Endothelial cell (in vitro differentiated cells): ENCODE results near the gene TGDS. TPM values are rescaled to one million over a fixed set of nuclear protein-coding genes. Genes with fewer than 3 reads are reported as not detected.

Source experiments
- DNase-seq: peaks from one replicate; pipeline ENCODE4 v3.0.0; 2021; ENCODE audit warnings: low spot score
- H3K27ac Mint-ChIP-seq: one replicate; pipeline ENCODE4 v1.8.0; 2021; ENCODE audit warnings: mixed read lengths, inconsistent platforms; ENCODE audit not compliant: unreplicated experiment
- H3K27me3 Mint-ChIP-seq: one replicate; pipeline ENCODE4 v1.8.0; 2021; ENCODE audit warnings: mild to moderate bottlenecking, moderate library complexity, mixed read lengths, inconsistent platforms; ENCODE audit not compliant: unreplicated experiment
- H3K36me3 Mint-ChIP-seq: one replicate; pipeline ENCODE4 v1.8.0; 2021; ENCODE audit warnings: mild to moderate bottlenecking, low read depth, mixed read lengths, inconsistent platforms; ENCODE audit not compliant: unreplicated experiment
- H3K4me1 Mint-ChIP-seq: one replicate; pipeline ENCODE4 v1.8.0; 2021; ENCODE audit warnings: mild to moderate bottlenecking, mixed read lengths, inconsistent platforms; ENCODE audit not compliant: unreplicated experiment
- H3K4me3 Mint-ChIP-seq: one replicate; pipeline ENCODE4 v1.8.0; 2021; ENCODE audit warnings: mild to moderate bottlenecking, mixed read lengths, inconsistent platforms; ENCODE audit not compliant: unreplicated experiment
- H3K9me3 Mint-ChIP-seq: one replicate; pipeline ENCODE4 v1.8.0; 2021; ENCODE audit warnings: mixed read lengths, inconsistent platforms; ENCODE audit not compliant: unreplicated experiment
- CTCF ChIP-seq: fragments of 200-600 bp; sonication (generic); IDR thresholded peaks from one replicate; pipeline ENCODE4 v1.5.0; 2021; ENCODE audit warnings: antibody characterized with exemption; ENCODE audit not compliant: unreplicated experiment
- total RNA-seq: library from RNA; stranded (reverse); fragmentation: NEBNext Ultra II Directional; extraction: Animal tissue kit (Norgen Biotek cat#: 25700); gene quantifications from one replicate; pipeline ENCODE4 v1.2.1, GENCODE V29; 2021; ENCODE audit not compliant: unreplicated experiment

Gene TGDS
- total RNA-seq, 1 donor from 2014 or later = 8.8 TPM

- Mint-ChIP-seq H3K4me3 (no peak overlapping the region), H3K9me3 (no peaks in the 10 kb centered on the region), H3K4me1 (no peaks in the 10 kb centered on the region), H3K36me3 (no peaks in the 10 kb centered on the region), H3K27me3 (no peaks in the 10 kb centered on the region), H3K27ac (no peak overlapping the region)
- TF ChIP-seq CTCF = no peak
- DNase-seq = no peak
These were observed 70.2 kb downstream of the TGDS start for GRCh38 chr13:94525781-94526180.

- no peaks in the 10 kb centered on the region for H3K9me3 Mint-ChIP-seq
- no peaks in the 10 kb centered on the region for H3K27me3 Mint-ChIP-seq
- H3K27ac Mint-ChIP-seq = no peak overlapping the region
- TF ChIP-seq CTCF = no peak
- no peaks in the 10 kb centered on the region for H3K36me3 Mint-ChIP-seq
- no peaks in the 10 kb centered on the region for H3K4me1 Mint-ChIP-seq
- DNase-seq = no peak
- no peak overlapping the region for H3K4me3 Mint-ChIP-seq
These were observed 71.5 kb downstream of the TGDS start for GRCh38 chr13:94524407-94524806.

Other genes starting within 250 kb of the TGDS start
- gene DCT, start 116.5 kb downstream of the TGDS start, total RNA-seq = not detected
- 3.6 TPM for gene GPR180, start 5.7 kb upstream of the TGDS start, total RNA-seq
- not detected for gene SOX21, start 116.4 kb upstream of the TGDS start, total RNA-seq